HepG2 (cell line): ENCODE measurements around the gene ACOT8. TPM values are rescaled to one million over a fixed set of nuclear protein-coding genes. Genes with fewer than 3 reads are reported as not detected.

Source experiments
- GTF2F1 ChIP-seq: fragments of 150-350 bp; IDR thresholded peaks from 2 replicates; pipeline ENCODE4 v1.6.1; 2014; ENCODE audit warnings: low read length
- JUND ChIP-seq: sonication (generic); formaldehyde crosslinking; IDR thresholded peaks from 2 replicates; pipeline ENCODE4 v1.8.0; 2022; ENCODE audit warnings: mild to moderate bottlenecking, missing genetic modification reagents
- KDM4B ChIP-seq: sonication (generic); formaldehyde crosslinking; IDR thresholded peaks from 2 replicates; pipeline ENCODE4 v1.4.0; 2020; ENCODE audit warnings: missing genetic modification reagents
- MYNN ChIP-seq: sonication (generic); formaldehyde crosslinking; IDR thresholded peaks from 2 replicates; pipeline ENCODE4 v1.4.0; 2020; ENCODE audit warnings: mild to moderate bottlenecking, low read depth, missing genetic modification reagents
- NBN ChIP-seq: fragments of 450-650 bp; conservative IDR thresholded peaks from 2 replicates; pipeline ENCODE4 v1.6.1; 2017
- PRMT3 ChIP-seq: sonication (generic); formaldehyde crosslinking; IDR thresholded peaks from 2 replicates; pipeline ENCODE4 v1.8.1; 2022; ENCODE audit warnings: low read depth, mild to moderate bottlenecking, moderate library complexity, missing genetic modification reagents, borderline replicate concordance
- RARG ChIP-seq: sonication (generic); formaldehyde crosslinking; IDR thresholded peaks from 2 replicates; pipeline ENCODE4 v1.4.0; 2020; ENCODE audit warnings: low read depth, mild to moderate bottlenecking, missing genetic modification reagents
- SOX5 ChIP-seq: IDR thresholded peaks from 2 replicates; pipeline ENCODE4 v1.6.1; 2016; ENCODE audit warnings: borderline replicate concordance
- TAF1 ChIP-seq: sonication (generic); formaldehyde crosslinking; IDR thresholded peaks from 2 replicates; pipeline ENCODE4 v1.4.0; 2020; ENCODE audit warnings: missing genetic modification reagents
- ZNF251 ChIP-seq: sonication (generic); formaldehyde crosslinking; IDR thresholded peaks from 2 replicates; pipeline ENCODE4 v1.9.0; 2021; ENCODE audit warnings: mild to moderate bottlenecking, missing genetic modification reagents
- ZNF350 ChIP-seq: sonication (generic); formaldehyde crosslinking; IDR thresholded peaks from 2 replicates; pipeline ENCODE4 v1.4.0; 2020; ENCODE audit warnings: mild to moderate bottlenecking, low read depth, missing genetic modification reagents, borderline replicate concordance
- ZNF383 ChIP-seq: sonication (generic); formaldehyde crosslinking; IDR thresholded peaks from 2 replicates; pipeline ENCODE4 v1.4.0; 2020; ENCODE audit warnings: missing genetic modification reagents, mild to moderate bottlenecking, borderline replicate concordance
- ZNF431 ChIP-seq: sonication (generic); formaldehyde crosslinking; IDR thresholded peaks from 2 replicates; pipeline ENCODE4 v1.9.0; 2022; ENCODE audit warnings: missing genetic modification reagents, low read depth, mild to moderate bottlenecking, borderline replicate concordance
- ZNF563 ChIP-seq: sonication (generic); formaldehyde crosslinking; IDR thresholded peaks from 2 replicates; pipeline ENCODE4 v1.8.0; 2022; ENCODE audit warnings: mild to moderate bottlenecking, moderate library complexity, missing genetic modification reagents
- ZNF605 ChIP-seq: sonication (generic); formaldehyde crosslinking; IDR thresholded peaks from 2 replicates; pipeline ENCODE4 v1.8.0; 2022; ENCODE audit warnings: mild to moderate bottlenecking, missing genetic modification reagents
- polyA plus RNA-seq, 8 experiments: library from polyadenylated mRNA; depleted of rRNA in 3 of 8; stranded (reverse) in 7 of 8; unstranded in 1 of 8; fragments of >200 nt; fragmentation: Illumina TruSeq in 4 of 8; extraction: Trizol in 4 of 8; gene quantifications; 2 replicates each; pipeline versions ENCODE4 v1.2.1 to v1.2.3, GENCODE V29; 2011 to 2016; ENCODE audit warnings: low read depth in 4 of 8, missing spikeins in 1 of 8, mixed read lengths in 1 of 8; ENCODE audit not compliant: insufficient read depth in 1 of 8
- total RNA-seq, 5 experiments: library from RNA; depleted of rRNA; stranded (reverse); fragments of >200 nt; fragmentation: Illumina TruSeq; extraction: Trizol; gene quantifications; 2 replicates each; pipeline ENCODE4 v1.2.3, GENCODE V29; 2016; ENCODE audit warnings: low read depth in 1 of 5
- TF ChIP-seq, protein P1 (sequence below), 2 experiments: sonication (generic) in 1 of 2; formaldehyde crosslinking in 1 of 2; IDR thresholded peaks; 2 replicates each; pipeline versions ENCODE4 v1.4.0 to v1.6.1; 2018 to 2020; ENCODE audit warnings: missing genetic modification reagents in 2 of 2, borderline replicate concordance in 1 of 2, low read depth in 1 of 2, mild to moderate bottlenecking in 1 of 2, missing biosample characterization in 1 of 2
- TF ChIP-seq, protein P2 (sequence below): sonication (generic); formaldehyde crosslinking; IDR thresholded peaks from 2 replicates; pipeline ENCODE4 v1.5.0; 2020; ENCODE audit warnings: mild to moderate bottlenecking, missing genetic modification reagents, borderline replicate concordance
- TF ChIP-seq, protein P3 (sequence below): sonication (generic); formaldehyde crosslinking; IDR thresholded peaks from 2 replicates; pipeline ENCODE4 v1.4.0; 2020; ENCODE audit warnings: mild to moderate bottlenecking, missing genetic modification reagents
- TF ChIP-seq, protein P4 (sequence below): sonication (generic); formaldehyde crosslinking; conservative IDR thresholded peaks from 2 replicates; pipeline ENCODE4 v1.4.0; 2020; ENCODE audit warnings: missing genetic modification reagents

The ACOT8 gene
- total and polyA plus RNA-seq, 2 of the 13 experiments (the other 11 are each of a cell fraction or from before 2014, with no cell fraction given) = 31.4 to 45.5 TPM

DNA sequence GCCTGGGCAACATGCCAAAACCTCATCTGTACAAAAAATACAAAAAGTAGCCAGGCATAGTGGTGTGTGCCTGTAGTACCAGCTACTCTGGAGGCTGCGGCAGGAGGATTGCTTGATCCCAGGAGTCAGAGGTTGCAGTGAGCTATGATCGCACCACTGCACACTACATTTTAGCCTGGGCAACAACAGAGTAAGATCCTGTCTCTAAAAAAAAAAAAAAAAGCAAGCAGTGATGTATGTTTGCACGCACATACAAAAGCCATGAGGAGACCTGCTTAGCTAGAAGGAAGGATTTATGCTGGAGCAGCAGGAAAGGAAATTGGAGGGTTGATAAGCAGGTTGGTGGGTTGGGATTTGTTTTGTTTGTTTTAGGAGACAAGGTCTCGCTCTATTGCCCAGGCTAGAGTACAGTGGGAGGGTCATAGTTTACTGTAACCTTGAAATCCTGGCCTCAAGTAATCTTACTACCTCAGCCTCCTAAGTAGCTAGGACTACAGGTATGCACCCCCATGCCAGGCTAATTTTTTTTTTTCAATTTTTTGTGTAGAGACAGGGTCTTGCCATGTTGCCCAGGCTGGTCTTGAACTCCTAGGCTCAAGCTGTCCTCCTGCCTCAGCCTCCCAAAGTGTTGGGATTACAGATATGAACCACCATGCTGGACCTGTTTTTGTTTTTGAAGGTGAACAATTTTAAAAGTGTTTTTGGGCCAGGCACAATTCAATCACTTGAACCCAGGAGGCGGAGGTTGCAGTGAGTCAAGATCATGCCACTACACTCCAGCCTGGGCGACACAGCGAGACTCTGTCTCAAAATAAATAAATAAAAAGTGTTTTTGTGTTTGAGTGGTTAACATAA, 4.3 kb upstream of the ACOT8 start (continued):
- TF ChIP-seq, protein P1, sequence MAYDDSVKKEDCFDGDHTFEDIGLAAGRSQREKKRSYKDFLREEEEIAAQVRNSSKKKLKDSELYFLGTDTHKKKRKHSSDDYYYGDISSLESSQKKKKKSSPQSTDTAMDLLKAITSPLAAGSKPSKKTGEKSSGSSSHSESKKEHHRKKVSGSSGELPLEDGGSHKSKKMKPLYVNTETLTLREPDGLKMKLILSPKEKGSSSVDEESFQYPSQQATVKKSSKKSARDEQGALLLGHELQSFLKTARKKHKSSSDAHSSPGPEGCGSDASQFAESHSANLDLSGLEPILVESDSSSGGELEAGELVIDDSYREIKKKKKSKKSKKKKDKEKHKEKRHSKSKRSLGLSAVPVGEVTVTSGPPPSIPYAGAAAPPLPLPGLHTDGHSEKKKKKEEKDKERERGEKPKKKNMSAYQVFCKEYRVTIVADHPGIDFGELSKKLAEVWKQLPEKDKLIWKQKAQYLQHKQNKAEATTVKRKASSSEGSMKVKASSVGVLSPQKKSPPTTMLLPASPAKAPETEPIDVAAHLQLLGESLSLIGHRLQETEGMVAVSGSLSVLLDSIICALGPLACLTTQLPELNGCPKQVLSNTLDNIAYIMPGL (CRISPR knock-in tag; IDR thresholded peaks at IDR 0.05; ENCODE audit: borderline replicate concordance in 1 of 2, low read depth in 1 of 2) = no peak
- TF ChIP-seq GTF2F1 = no peak
- no peak for TF ChIP-seq ZNF563 (CRISPR knock-in tag)
- TF ChIP-seq SOX5 (CRISPR knock-in tag) = no peak
- TF ChIP-seq ZNF431 = no peak
- TF ChIP-seq ZNF350 (CRISPR knock-in tag) = no peak
- TF ChIP-seq, protein P2, sequence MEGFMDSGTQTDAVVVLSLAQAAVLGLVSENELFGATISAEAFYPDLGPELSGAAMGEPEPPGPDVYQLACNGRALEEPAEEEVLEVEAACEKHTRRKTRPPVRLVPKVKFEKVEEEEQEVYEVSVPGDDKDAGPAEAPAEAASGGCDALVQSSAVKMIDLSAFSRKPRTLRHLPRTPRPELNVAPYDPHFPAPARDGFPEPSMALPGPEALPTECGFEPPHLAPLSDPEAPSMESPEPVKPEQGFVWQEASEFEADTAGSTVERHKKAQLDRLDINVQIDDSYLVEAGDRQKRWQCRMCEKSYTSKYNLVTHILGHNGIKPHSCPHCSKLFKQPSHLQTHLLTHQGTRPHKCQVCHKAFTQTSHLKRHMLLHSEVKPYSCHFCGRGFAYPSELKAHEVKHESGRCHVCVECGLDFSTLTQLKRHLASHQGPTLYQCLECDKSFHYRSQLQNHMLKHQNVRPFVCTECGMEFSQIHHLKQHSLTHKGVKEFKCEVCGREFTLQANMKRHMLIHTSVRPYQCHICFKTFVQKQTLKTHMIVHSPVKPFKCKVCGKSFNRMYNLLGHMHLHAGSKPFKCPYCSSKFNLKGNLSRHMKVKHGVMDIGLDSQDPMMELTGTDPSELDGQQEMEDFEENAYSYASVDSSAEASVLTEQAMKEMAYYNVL (CRISPR knock-in tag) = no peak
- no peak for TF ChIP-seq KDM4B (CRISPR knock-in tag)
- TF ChIP-seq, protein P3, sequence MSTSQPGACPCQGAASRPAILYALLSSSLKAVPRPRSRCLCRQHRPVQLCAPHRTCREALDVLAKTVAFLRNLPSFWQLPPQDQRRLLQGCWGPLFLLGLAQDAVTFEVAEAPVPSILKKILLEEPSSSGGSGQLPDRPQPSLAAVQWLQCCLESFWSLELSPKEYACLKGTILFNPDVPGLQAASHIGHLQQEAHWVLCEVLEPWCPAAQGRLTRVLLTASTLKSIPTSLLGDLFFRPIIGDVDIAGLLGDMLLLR = no peak
- TF ChIP-seq NBN = no peak
- TF ChIP-seq, protein P4, sequence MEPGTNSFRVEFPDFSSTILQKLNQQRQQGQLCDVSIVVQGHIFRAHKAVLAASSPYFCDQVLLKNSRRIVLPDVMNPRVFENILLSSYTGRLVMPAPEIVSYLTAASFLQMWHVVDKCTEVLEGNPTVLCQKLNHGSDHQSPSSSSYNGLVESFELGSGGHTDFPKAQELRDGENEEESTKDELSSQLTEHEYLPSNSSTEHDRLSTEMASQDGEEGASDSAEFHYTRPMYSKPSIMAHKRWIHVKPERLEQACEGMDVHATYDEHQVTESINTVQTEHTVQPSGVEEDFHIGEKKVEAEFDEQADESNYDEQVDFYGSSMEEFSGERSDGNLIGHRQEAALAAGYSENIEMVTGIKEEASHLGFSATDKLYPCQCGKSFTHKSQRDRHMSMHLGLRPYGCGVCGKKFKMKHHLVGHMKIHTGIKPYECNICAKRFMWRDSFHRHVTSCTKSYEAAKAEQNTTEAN (CRISPR knock-in tag) = no peak
- TF ChIP-seq MYNN (CRISPR knock-in tag) = no peak
- TF ChIP-seq RARG = no peak
- TF ChIP-seq TAF1 = no peak
- no peak for TF ChIP-seq ZNF251 (CRISPR knock-in tag)
- no peak for TF ChIP-seq JUND (CRISPR knock-in tag)
- TF ChIP-seq ZNF383 (CRISPR knock-in tag) = no peak
- no peak for TF ChIP-seq ZNF605
- TF ChIP-seq PRMT3 (CRISPR knock-in tag) = no peak
